GM12878 (cell line): Measurements from ENCODE around the gene ETV1. TPM values are rescaled to one million over a fixed set of nuclear protein-coding genes. Genes with fewer than 3 reads are reported as not detected.

Experiments used
- ATAC-seq: fragments of 200-7000 bp; cut with Tn5 transposase; 3 replicates; pipeline ENCODE4 v1.9.1; 2020; ENCODE audit warnings: mild to moderate bottlenecking, moderate library complexity
- BruUV-seq: library from RNA; stranded (reverse); fragments of 400-500 nt; replicated peaks from 2 replicates; lab custom pipeline; 2021; lab: Mats Ljungman, UMichigan
- CTCF ChIA-PET: fragments of 300-600 bp; sonication (Branson Sonifier 250); formaldehyde crosslinking; extraction: SDS; loops from one replicate; lab custom pipeline; 2021; ENCODE audit warnings: inconsistent platforms; lab: Yijun Ruan, JAX
- POLR2A ChIA-PET: fragments of 350-600 bp; formaldehyde crosslinking; extraction: SDS; loops from one replicate; lab custom pipeline; 2021; ENCODE audit warnings: inconsistent platforms; lab: Charles Lee
- RAD21 ChIA-PET: fragments of 300-600 bp; sonication (Branson Sonifier 250); formaldehyde crosslinking; loops from one replicate; lab custom pipeline; 2023; ENCODE audit warnings: antibody characterized with exemption; ENCODE audit not compliant: unreplicated experiment; lab: Charles Lee
- SMC1A ChIA-PET: fragments of 300-600 bp; sonication (Branson Sonifier 250); formaldehyde crosslinking; loops from one replicate; lab custom pipeline; 2023; ENCODE audit not compliant: unreplicated experiment, uncharacterized antibody; lab: Charles Lee
- DNase-seq: peaks from one replicate; pipeline ENCODE4 v3.0.0-alpha.2; 2011; ENCODE audit warnings: low read depth, low spot score
- FAIRE-seq: peaks from 3 replicates; lab custom pipeline; 2011; peaks lifted over from hg19 to GRCh38; lab: Jason Lieb, UNC
- H2AFZ ChIP-seq: 2 replicates; pipeline ENCODE4 v1.6.0; 2011; ENCODE audit warnings: low read depth, low read length, control low read depth; ENCODE audit not compliant: control insufficient read depth
- H3K27ac ChIP-seq: 2 replicates; pipeline ENCODE4 v1.5.1; 2011; ENCODE audit warnings: control low read depth; ENCODE audit not compliant: control insufficient read depth, insufficient read depth
- H3K27me3 ChIP-seq, 2 experiments: replicated peaks in 1 of 2; 2 replicates each; pipeline versions ENCODE4 v1.6.0 to v1.6.1; 2011; ENCODE audit warnings: low read length in 1 of 2; ENCODE audit not compliant: control insufficient read depth in 2 of 2, insufficient read depth in 2 of 2
- H3K36me3 ChIP-seq, 2 experiments: 2 replicates each; pipeline ENCODE4 v1.5.1; 2011; ENCODE audit warnings: low read length in 1 of 2; ENCODE audit not compliant: control insufficient read depth in 2 of 2, insufficient read depth in 2 of 2
- H3K4me1 ChIP-seq: 2 replicates; pipeline ENCODE4 v1.6.1; 2011; ENCODE audit warnings: mild to moderate bottlenecking, low read length, moderate library complexity, mixed read lengths; ENCODE audit not compliant: control insufficient read depth, insufficient read depth
- H3K4me2 ChIP-seq: 2 replicates; pipeline ENCODE4 v1.6.0; 2011; ENCODE audit warnings: control low read depth; ENCODE audit not compliant: control insufficient read depth, insufficient read depth
- H3K4me3 ChIP-seq: fragments of 200-600 bp; sonication (generic); 2 replicates; pipeline ENCODE4 v1.5.1; 2016
- H3K79me2 ChIP-seq: 2 replicates; pipeline ENCODE4 v1.6.0; 2011; ENCODE audit warnings: low read length; ENCODE audit not compliant: control insufficient read depth, insufficient read depth
- H3K9ac ChIP-seq: 2 replicates; pipeline ENCODE4 v1.8.0; 2011; ENCODE audit warnings: low read length, control low read depth, mixed read lengths; ENCODE audit not compliant: control insufficient read depth, insufficient read depth
- H3K9me3 ChIP-seq: replicated peaks from 3 replicates; pipeline ENCODE4 v1.5.1; 2011; ENCODE audit warnings: mild to moderate bottlenecking, low read length; ENCODE audit not compliant: control insufficient read depth, insufficient read depth
- H4K20me1 ChIP-seq: 2 replicates; pipeline ENCODE4 v1.6.0; 2011; ENCODE audit not compliant: control insufficient read depth, insufficient read depth
- HDAC6 ChIP-seq: fragments of 200-600 bp; sonication (generic); IDR thresholded peaks from one replicate; pipeline ENCODE4 v1.8.0; 2017; ENCODE audit warnings: antibody characterized with exemption; ENCODE audit not compliant: unreplicated experiment
- IRF4 ChIP-seq: IDR thresholded peaks from 2 replicates; pipeline ENCODE4 v1.6.1; 2011; ENCODE audit warnings: low read depth, low read length
- MEF2A ChIP-seq: IDR thresholded peaks from 2 replicates; pipeline ENCODE4 v1.6.1; 2011; ENCODE audit warnings: low read depth, mild to moderate bottlenecking, low read length, moderate library complexity; ENCODE audit not compliant: insufficient read depth
- NFIC ChIP-seq: IDR thresholded peaks from 2 replicates; pipeline ENCODE4 v1.6.1; 2012; ENCODE audit warnings: low read depth, mild to moderate bottlenecking, inconsistent platforms, low read length, moderate library complexity
- SIN3A ChIP-seq: IDR thresholded peaks from 2 replicates; pipeline ENCODE4 v1.6.1; 2012; ENCODE audit warnings: low read depth, low read length, improper control_type of control experiment
- SP1 ChIP-seq: IDR thresholded peaks from one replicate; pipeline ENCODE4 v1.6.1; 2011; ENCODE audit warnings: low read depth, low read length
- TCF12 ChIP-seq: IDR thresholded peaks from 2 replicates; pipeline ENCODE4 v1.6.1; 2011; ENCODE audit warnings: low read depth, mild to moderate bottlenecking, low read length
- TCF7 ChIP-seq: IDR thresholded peaks from 2 replicates; pipeline ENCODE4 v1.6.1; 2014; ENCODE audit warnings: antibody characterized with exemption, borderline replicate concordance
- ZNF207 ChIP-seq: fragments of 450-650 bp; IDR thresholded peaks from 2 replicates; pipeline ENCODE4 v1.6.1; 2014; ENCODE audit warnings: antibody characterized with exemption, mild to moderate bottlenecking, borderline replicate concordance
- WGBS: methylation state at CpG from one replicate; pipeline ENCODE4 v1.1.6; 2016; ENCODE audit warnings: low lambda C conversion rate; ENCODE audit not compliant: insufficient replicate concordance, insufficient coverage; ENCODE audit errors: missing lambda C conversion rate; 5-methylcytosine and 5-hydroxymethylcytosine counted together
- in situ Hi-C: fragments of 300-500 bp; cut with MboI; formaldehyde crosslinking; loops from 9 replicates; pipeline ENCODE4 v1.14.3; 2018; ENCODE audit warnings: mixed read lengths
- intact Hi-C: fragments of 100-400 bp; cut with micrococcal nuclease; formaldehyde crosslinking; loops from one replicate; pipeline ENCODE4 v1.14.2; 2022; ENCODE audit not compliant: unreplicated experiment
- polyA plus RNA-seq, 11 experiments: library from polyadenylated mRNA; depleted of rRNA in 4 of 11; unstranded in 6 of 11; stranded (reverse) in 5 of 11; fragments of >200 nt; fragmentation: Nextera tagmentation in 4 of 11; fragmentation: Illumina TruSeq in 1 of 11; extraction: Ambion mirVana in 4 of 11; extraction: Trizol in 1 of 11; gene quantifications; 1 replicate in 1 of 11; 2 replicates in 10 of 11; pipeline versions ENCODE4 v1.2.1 to v1.2.3, GENCODE V29; 2011 to 2016; ENCODE audit warnings: inconsistent platforms in 2 of 11, missing spikeins in 2 of 11, low read depth in 1 of 11
- total RNA-seq, 4 experiments: library from RNA; depleted of rRNA in 3 of 4; stranded (reverse); fragments of >200 nt in 3 of 4; fragmentation: Illumina TruSeq in 1 of 4; extraction: Trizol in 1 of 4; gene quantifications; 2 replicates each; pipeline versions ENCODE4 v1.2.1 to v1.2.3, GENCODE V29; 2013 to 2021
- TF ChIP-seq, protein P1 (sequence below): fragments of 450-650 bp; IDR thresholded peaks from 2 replicates; pipeline ENCODE4 v1.6.1; 2016; ENCODE audit warnings: mild to moderate bottlenecking, moderate library complexity, borderline replicate concordance
- TF ChIP-seq, protein P2 (sequence below): IDR thresholded peaks from 2 replicates; pipeline ENCODE4 v1.6.1; 2011; ENCODE audit warnings: low read depth, mild to moderate bottlenecking, low read length, moderate library complexity, borderline replicate concordance; ENCODE audit errors: extremely low read depth
- TF ChIP-seq, protein P3 (sequence below): fragments of 450-650 bp; formaldehyde crosslinking; IDR thresholded peaks from 2 replicates; pipeline ENCODE4 v1.5.0; 2022; ENCODE audit warnings: mild to moderate bottlenecking, missing genetic modification characterization

ETV1 gene
- total and polyA plus RNA-seq, 10 of the 15 experiments (the other 5 are each of a cell fraction or from before 2014, with no cell fraction given): 0.03 to 9.3 (median 0.16) TPM; not detected in 4

DNA sequence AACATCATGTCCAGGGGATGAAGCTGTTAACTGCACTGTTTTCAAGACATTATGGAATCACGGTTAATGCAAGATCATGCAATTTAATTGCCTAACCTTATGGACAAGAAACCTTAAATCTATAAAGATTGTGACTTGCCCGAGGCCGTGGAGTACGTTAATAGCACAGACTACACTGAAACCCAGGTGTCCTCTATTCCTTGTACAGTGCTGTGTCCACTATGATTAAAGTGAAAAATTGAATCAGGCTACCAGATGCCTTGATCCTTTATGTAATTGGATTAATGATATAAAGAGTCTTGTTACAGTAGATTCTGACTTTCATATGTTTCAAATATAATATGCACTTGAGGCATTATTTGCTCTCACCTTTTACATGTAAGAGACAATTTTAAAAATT, 33.9 kb upstream of the ETV1 start:
- DNase-seq (no peak), FAIRE-seq (no peak), ATAC-seq (no peak)
- H3K9me3 ChIP-seq: no peaks in the 10 kb centered on the region
- H3K9ac ChIP-seq: no peak overlapping the region
- H4K20me1 ChIP-seq: no peaks in the 10 kb centered on the region
- H3K4me3 ChIP-seq: no peak overlapping the region
- H3K4me2 ChIP-seq: no peak overlapping the region
- CTCF ChIA-PET: no interaction called here
- no TSS peak for BruUV-seq
- SMC1A ChIA-PET: no interaction called here
- POLR2A ChIA-PET: no interaction called here
- no peaks in the 10 kb centered on the region for H3K27me3 ChIP-seq
- H3K36me3 ChIP-seq: no peaks in the 10 kb centered on the region
- RAD21 ChIA-PET: no interaction called here
- intact Hi-C loops (no loop called here), in situ Hi-C loops (no loop called here)
- H3K27ac ChIP-seq: no peak overlapping the region
- no peaks in the 10 kb centered on the region for H3K4me1 ChIP-seq
- no peak for TF ChIP-seq TCF12
- TF ChIP-seq ZNF207: no peak
- TF ChIP-seq TCF7: no peak
- no peak for TF ChIP-seq HDAC6
- TF ChIP-seq, protein P1, sequence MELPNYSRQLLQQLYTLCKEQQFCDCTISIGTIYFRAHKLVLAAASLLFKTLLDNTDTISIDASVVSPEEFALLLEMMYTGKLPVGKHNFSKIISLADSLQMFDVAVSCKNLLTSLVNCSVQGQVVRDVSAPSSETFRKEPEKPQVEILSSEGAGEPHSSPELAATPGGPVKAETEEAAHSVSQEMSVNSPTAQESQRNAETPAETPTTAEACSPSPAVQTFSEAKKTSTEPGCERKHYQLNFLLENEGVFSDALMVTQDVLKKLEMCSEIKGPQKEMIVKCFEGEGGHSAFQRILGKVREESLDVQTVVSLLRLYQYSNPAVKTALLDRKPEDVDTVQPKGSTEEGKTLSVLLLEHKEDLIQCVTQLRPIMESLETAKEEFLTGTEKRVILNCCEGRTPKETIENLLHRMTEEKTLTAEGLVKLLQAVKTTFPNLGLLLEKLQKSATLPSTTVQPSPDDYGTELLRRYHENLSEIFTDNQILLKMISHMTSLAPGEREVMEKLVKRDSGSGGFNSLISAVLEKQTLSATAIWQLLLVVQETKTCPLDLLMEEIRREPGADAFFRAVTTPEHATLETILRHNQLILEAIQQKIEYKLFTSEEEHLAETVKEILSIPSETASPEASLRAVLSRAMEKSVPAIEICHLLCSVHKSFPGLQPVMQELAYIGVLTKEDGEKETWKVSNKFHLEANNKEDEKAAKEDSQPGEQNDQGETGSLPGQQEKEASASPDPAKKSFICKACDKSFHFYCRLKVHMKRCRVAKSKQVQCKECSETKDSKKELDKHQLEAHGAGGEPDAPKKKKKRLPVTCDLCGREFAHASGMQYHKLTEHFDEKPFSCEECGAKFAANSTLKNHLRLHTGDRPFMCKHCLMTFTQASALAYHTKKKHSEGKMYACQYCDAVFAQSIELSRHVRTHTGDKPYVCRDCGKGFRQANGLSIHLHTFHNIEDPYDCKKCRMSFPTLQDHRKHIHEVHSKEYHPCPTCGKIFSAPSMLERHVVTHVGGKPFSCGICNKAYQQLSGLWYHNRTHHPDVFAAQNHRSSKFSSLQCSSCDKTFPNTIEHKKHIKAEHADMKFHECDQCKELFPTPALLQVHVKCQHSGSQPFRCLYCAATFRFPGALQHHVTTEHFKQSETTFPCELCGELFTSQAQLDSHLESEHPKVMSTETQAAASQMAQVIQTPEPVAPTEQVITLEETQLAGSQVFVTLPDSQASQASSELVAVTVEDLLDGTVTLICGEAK: no peak
- no peak for TF ChIP-seq SIN3A
- no peak for TF ChIP-seq NFIC
- no peak for TF ChIP-seq IRF4
- TF ChIP-seq, protein P2, sequence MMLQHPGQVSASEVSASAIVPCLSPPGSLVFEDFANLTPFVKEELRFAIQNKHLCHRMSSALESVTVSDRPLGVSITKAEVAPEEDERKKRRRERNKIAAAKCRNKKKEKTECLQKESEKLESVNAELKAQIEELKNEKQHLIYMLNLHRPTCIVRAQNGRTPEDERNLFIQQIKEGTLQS: no peak
- TF ChIP-seq MEF2A: no peak
- TF ChIP-seq SP1: no peak
- TF ChIP-seq, protein P3, sequence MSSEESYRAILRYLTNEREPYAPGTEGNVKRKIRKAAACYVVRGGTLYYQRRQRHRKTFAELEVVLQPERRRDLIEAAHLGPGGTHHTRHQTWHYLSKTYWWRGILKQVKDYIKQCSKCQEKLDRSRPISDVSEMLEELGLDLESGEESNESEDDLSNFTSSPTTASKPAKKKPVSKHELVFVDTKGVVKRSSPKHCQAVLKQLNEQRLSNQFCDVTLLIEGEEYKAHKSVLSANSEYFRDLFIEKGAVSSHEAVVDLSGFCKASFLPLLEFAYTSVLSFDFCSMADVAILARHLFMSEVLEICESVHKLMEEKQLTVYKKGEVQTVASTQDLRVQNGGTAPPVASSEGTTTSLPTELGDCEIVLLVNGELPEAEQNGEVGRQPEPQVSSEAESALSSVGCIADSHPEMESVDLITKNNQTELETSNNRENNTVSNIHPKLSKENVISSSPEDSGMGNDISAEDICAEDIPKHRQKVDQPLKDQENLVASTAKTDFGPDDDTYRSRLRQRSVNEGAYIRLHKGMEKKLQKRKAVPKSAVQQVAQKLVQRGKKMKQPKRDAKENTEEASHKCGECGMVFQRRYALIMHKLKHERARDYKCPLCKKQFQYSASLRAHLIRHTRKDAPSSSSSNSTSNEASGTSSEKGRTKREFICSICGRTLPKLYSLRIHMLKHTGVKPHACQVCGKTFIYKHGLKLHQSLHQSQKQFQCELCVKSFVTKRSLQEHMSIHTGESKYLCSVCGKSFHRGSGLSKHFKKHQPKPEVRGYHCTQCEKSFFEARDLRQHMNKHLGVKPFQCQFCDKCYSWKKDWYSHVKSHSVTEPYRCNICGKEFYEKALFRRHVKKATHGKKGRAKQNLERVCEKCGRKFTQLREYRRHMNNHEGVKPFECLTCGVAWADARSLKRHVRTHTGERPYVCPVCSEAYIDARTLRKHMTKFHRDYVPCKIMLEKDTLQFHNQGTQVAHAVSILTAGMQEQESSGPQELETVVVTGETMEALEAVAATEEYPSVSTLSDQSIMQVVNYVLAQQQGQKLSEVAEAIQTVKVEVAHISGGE: no peak
- WGBS: 32% methylated on average over 4 of the region's 4 CpGs
- no peak overlapping the region for H2AFZ ChIP-seq
- H3K79me2 ChIP-seq: no peaks in the 10 kb centered on the region
